IPS DF 6.9 (cell line): ENCODE data around the gene MCUB.
"Not testable (repeated sequence)": the region's sequence is repeated elsewhere in the genome, so short reads cannot be mapped to it uniquely, and the experiment has no call there.

Source experiments
- DNase-seq: peaks from one replicate; pipeline ENCODE4 v3.0.0-alpha.2; 2013; ENCODE audit warnings: low read depth, low spot score
- H3K27ac ChIP-seq: one replicate; pipeline ENCODE4 v1.5.1; 2013; ENCODE audit warnings: low read length, control low read depth
- H3K27me3 ChIP-seq: 2 replicates; pipeline ENCODE4 v1.6.1; 2013; ENCODE audit warnings: mild to moderate bottlenecking, low read length; ENCODE audit not compliant: control insufficient read depth, insufficient read depth
- H3K36me3 ChIP-seq: 2 replicates; pipeline ENCODE4 v1.6.1; 2013; ENCODE audit warnings: low read length; ENCODE audit not compliant: control insufficient read depth, insufficient read depth
- H3K4me1 ChIP-seq: 2 replicates; pipeline ENCODE4 v1.6.1; 2013; ENCODE audit warnings: low read length; ENCODE audit not compliant: control insufficient read depth, insufficient read depth
- H3K4me3 ChIP-seq: 2 replicates; pipeline ENCODE4 v1.5.1; 2013; ENCODE audit warnings: mild to moderate bottlenecking, low read length
- H3K9me3 ChIP-seq: 2 replicates; pipeline ENCODE4 v1.6.1; 2013; ENCODE audit warnings: low read length, inconsistent platforms; ENCODE audit not compliant: control insufficient read depth, insufficient read depth
- WGBS: extraction: QIAGEN DNeasy Blood & Tissue Kit; methylation state at CpG from one replicate; pipeline ENCODE4 v1.1.7; 2013; ENCODE audit warnings: mixed read lengths, missing lambda C conversion rate; ENCODE audit not compliant: insufficient read length, insufficient coverage; 5-methylcytosine and 5-hydroxymethylcytosine counted together

Gene MCUB

DNA sequence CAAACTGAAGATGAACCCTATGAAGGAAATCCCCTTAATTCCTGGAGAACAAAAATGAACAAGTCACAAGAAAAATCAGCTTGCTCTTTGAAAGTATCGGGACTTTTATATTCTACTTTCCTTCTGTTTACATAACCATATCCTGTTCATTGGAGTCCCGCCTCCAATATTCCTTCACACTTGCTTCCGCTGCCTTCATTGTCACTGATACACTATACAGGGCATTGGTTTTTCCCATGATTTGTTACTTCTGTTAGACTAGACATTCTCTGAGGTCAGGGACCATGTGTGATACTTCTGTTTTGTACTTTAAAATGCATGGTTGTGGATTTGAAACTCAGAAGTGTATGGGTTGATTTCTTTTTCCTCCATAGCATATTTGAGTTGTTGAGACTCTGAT, 18.8 kb downstream of the MCUB start:
- no CpG with 5 or more reads among the region's 3 CpGs for WGBS
- Histone ChIP-seq H3K9me3 (no peaks in the 10 kb centered on the region), H3K4me1 (no peaks in the 10 kb centered on the region), H3K27ac (no peak overlapping the region), H3K36me3 (no peaks in the 10 kb centered on the region), H3K27me3 (no peaks in the 10 kb centered on the region), H3K4me3 (no peak overlapping the region)
- no peak for DNase-seq

GRCh38 chr4:109579997-109580396, 20.0 kb downstream of the MCUB start:
- H3K4me3 ChIP-seq, H3K9me3 ChIP-seq: not testable (repeated sequence)
- no CpG with 5 or more reads among the region's 5 CpGs for WGBS

GRCh38 chr4:109588176-109588575, 28.1 kb downstream of the MCUB start:
- no peaks in the 10 kb centered on the region for H3K27me3 ChIP-seq
- H3K27ac ChIP-seq, result no peak overlapping the region
- no peaks in the 10 kb centered on the region for H3K36me3 ChIP-seq
- H3K9me3 ChIP-seq, result no peaks in the 10 kb centered on the region
- DNase-seq, result no peak
- WGBS, result no CpG with 5 or more reads among the region's 4 CpGs
- H3K4me3 ChIP-seq, result no peak overlapping the region
- 0 out of 2 replicates have a peak, but pooled peaks cover 1% of the 10 kb centered on the region for H3K4me1 ChIP-seq

More at GRCh38 chr4:109579997-109580396, 20.0 kb downstream of the MCUB start:
- H3K27me3 ChIP-seq, H3K4me1 ChIP-seq, DNase-seq, H3K27ac ChIP-seq, H3K36me3 ChIP-seq: not testable (repeated sequence)

- no peaks in the 10 kb centered on the region for H3K9me3 ChIP-seq
- WGBS, result no CpG with 5 or more reads among the region's 2 CpGs
- H3K27me3 ChIP-seq, result no peaks in the 10 kb centered on the region
- DNase-seq, result no peak
- 0 out of 2 replicates have a peak, but pooled peaks cover 1% of the 10 kb centered on the region for H3K4me1 ChIP-seq
- no peak overlapping the region for H3K4me3 ChIP-seq
- no peaks in the 10 kb centered on the region for H3K36me3 ChIP-seq
- no peak overlapping the region for H3K27ac ChIP-seq
These were observed 29.1 kb downstream of the MCUB start for GRCh38 chr4:109589119-109589518.

GRCh38 chr4:109589605-109590004, 29.6 kb downstream of the MCUB start:
- H3K9me3 ChIP-seq, result no peaks in the 10 kb centered on the region
- no peak overlapping the region for H3K27ac ChIP-seq
- DNase-seq, result no peak
- whole genome bisulfite sequencing, result no CpG with 5 or more reads among the region's 2 CpGs
- no peaks in the 10 kb centered on the region for H3K27me3 ChIP-seq
- H3K4me1 ChIP-seq, result 0 out of 2 replicates have a peak, but pooled peaks cover 1% of the 10 kb centered on the region
- no peak overlapping the region for H3K4me3 ChIP-seq
- no peaks in the 10 kb centered on the region for H3K36me3 ChIP-seq

DNA sequence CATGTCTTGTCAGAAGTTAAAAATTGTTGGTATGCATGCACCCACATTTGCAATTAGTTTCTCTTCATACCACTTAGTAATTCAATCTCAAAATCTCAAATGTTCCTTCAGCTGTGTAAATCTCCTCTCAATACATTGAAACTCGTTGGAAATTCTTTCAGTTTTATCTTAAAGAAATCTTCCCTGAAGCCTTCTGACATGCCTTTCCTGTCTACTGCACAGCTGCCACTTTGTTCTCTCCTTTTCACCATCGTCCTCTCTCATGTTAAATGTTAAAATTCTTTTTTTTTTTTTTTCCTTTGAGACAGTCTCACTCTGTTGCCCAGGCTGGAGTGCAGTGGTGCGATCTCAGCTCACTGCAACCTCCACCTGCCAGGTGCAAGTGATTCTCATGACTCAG, 30.9 kb downstream of the MCUB start:
- DNase-seq, result no peak
- Histone ChIP-seq H3K4me3 (no peak overlapping the region), H3K27me3 (no peaks in the 10 kb centered on the region), H3K36me3 (no peaks in the 10 kb centered on the region), H3K9me3 (no peaks in the 10 kb centered on the region), H3K27ac (no peak overlapping the region), H3K4me1 (0 out of 2 replicates have a peak, but pooled peaks cover 1% of the 10 kb centered on the region)
- no CpG with 5 or more reads among the region's 3 CpGs for WGBS

- WGBS, result no CpG with 5 or more reads among the region's 1 CpG
- H3K27me3 ChIP-seq, result no peaks in the 10 kb centered on the region
- no peaks in the 10 kb centered on the region for H3K36me3 ChIP-seq
- H3K4me1 ChIP-seq, result 0 out of 2 replicates have a peak, but pooled peaks cover 1% of the 10 kb centered on the region
- H3K9me3 ChIP-seq, result no peaks in the 10 kb centered on the region
- no peak overlapping the region for H3K27ac ChIP-seq
- DNase-seq, result no peak
- H3K4me3 ChIP-seq, result no peak overlapping the region
These were observed 32.3 kb downstream of the MCUB start for GRCh38 chr4:109592367-109592766.

- not testable (repeated sequence) for H3K36me3 ChIP-seq, H3K4me3 ChIP-seq, DNase-seq, H3K4me1 ChIP-seq, H3K27me3 ChIP-seq, H3K9me3 ChIP-seq, H3K27ac ChIP-seq
- no CpG with 5 or more reads among the region's 3 CpGs for WGBS
These were observed 35.1 kb downstream of the MCUB start for GRCh38 chr4:109595123-109595522.

GRCh38 chr4:109596420-109597085, 36.5 kb downstream of the MCUB start:
- not testable (repeated sequence) for H3K27ac ChIP-seq, H3K4me1 ChIP-seq, H3K9me3 ChIP-seq, H3K36me3 ChIP-seq, DNase-seq, H3K4me3 ChIP-seq, H3K27me3 ChIP-seq
- no CpG with 5 or more reads among the region's 7 CpGs for WGBS

- Histone ChIP-seq H3K4me1 (no peaks in the 10 kb centered on the region), H3K27me3 (no peaks in the 10 kb centered on the region), H3K27ac (no peak overlapping the region), H3K36me3 (no peaks in the 10 kb centered on the region), H3K4me3 (no peak overlapping the region), H3K9me3 (no peaks in the 10 kb centered on the region)
- DNase-seq, result no peak
- WGBS, result no CpG with 5 or more reads among the region's 6 CpGs
These were observed 39.1 kb downstream of the MCUB start for GRCh38 chr4:109599046-109599652.

DNA sequence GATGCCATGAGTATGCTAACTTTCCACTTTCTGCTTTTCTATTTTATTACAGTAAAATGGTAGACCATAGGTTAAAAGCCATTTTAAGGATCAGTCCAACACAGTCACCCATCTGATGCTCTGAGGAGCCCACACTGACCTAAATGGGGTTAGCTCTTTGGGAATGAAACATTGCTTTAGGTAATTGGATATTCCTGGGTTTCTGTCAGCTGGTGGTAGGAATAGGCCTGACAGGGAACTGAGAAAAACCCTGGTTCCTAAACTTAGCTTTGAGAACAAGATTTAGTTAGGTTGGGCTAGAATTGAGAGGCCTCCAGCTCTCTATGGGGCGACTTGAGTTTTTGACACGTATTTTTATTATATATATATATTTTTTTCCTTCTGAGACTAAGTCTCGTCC, 40.4 kb downstream of the MCUB start:
- no peak for DNase-seq
- no CpG with 5 or more reads among the region's 3 CpGs for WGBS

More for the DNA sequence above, 40.4 kb downstream of the MCUB start:
- H3K4me1 ChIP-seq, result no peaks in the 10 kb centered on the region
- no peak overlapping the region for H3K4me3 ChIP-seq
- H3K36me3 ChIP-seq, result no peaks in the 10 kb centered on the region
- H3K27ac ChIP-seq, result no peak overlapping the region
- no peaks in the 10 kb centered on the region for H3K27me3 ChIP-seq
- no peaks in the 10 kb centered on the region for H3K9me3 ChIP-seq
